Amniotic stem cell (primary cell): Measurements from ENCODE around the gene TTF2.
A peak's percentile ranks its signal among the peaks of the same experiment; 100 is the strongest.

Source experiments
- DNase-seq: peaks from one replicate; lab custom pipeline; 2025; lab: John Stamatoyannopoulos, UW

The TTF2 gene

GRCh38 chr1:117059678-117060440, at the start of gene TTF2:
Gene TTF2 (plus strand): TSS chr1:117060326. CDS start chr1:117060347, 21 bp downstream.
- DNase-seq: peak; percentile 98

- no peak for DNase-seq
Observed at GRCh38 chr1:117011334-117011733, 48.8 kb upstream of the TTF2 start.

GRCh38 chr1:117013309-117013858, 46.7 kb upstream of the TTF2 start:
- DNase-seq: no peak

- DNase-seq: no peak
Observed at GRCh38 chr1:117014209-117014608, 45.9 kb upstream of the TTF2 start.

- DNase-seq: no peak
Observed at GRCh38 chr1:117015724-117016123, 44.4 kb upstream of the TTF2 start.

- no peak for DNase-seq
Observed at GRCh38 chr1:117017062-117017461, 43.1 kb upstream of the TTF2 start.

- no peak for DNase-seq
Observed at GRCh38 chr1:117017648-117018047, 42.5 kb upstream of the TTF2 start.

- DNase-seq: no peak
Observed at GRCh38 chr1:117020526-117021156, 39.5 kb upstream of the TTF2 start.

GRCh38 chr1:117022114-117022513, 38.0 kb upstream of the TTF2 start:
- no peak for DNase-seq

GRCh38 chr1:117025568-117025967, 34.6 kb upstream of the TTF2 start:
- DNase-seq: no peak

GRCh38 chr1:117026361-117026760, 33.8 kb upstream of the TTF2 start:
- no peak for DNase-seq

- no peak for DNase-seq
Observed at GRCh38 chr1:117029685-117030084, 30.4 kb upstream of the TTF2 start.

- no peak for DNase-seq
Observed at GRCh38 chr1:117030271-117030877, 29.8 kb upstream of the TTF2 start.

- no peak for DNase-seq
Observed at GRCh38 chr1:117032266-117032665, 27.9 kb upstream of the TTF2 start.

GRCh38 chr1:117032681-117033539, 27.2 kb upstream of the TTF2 start:
- no peak for DNase-seq

- DNase-seq: no peak
Observed at GRCh38 chr1:117033772-117034171, 26.4 kb upstream of the TTF2 start.

- DNase-seq: no peak
Observed at GRCh38 chr1:117034791-117035290, 25.3 kb upstream of the TTF2 start.

- DNase-seq: no peak
Observed at GRCh38 chr1:117036018-117036461, 24.1 kb upstream of the TTF2 start.

- no peak for DNase-seq
Observed at GRCh38 chr1:117037802-117038201, 22.3 kb upstream of the TTF2 start.

GRCh38 chr1:117038236-117038635, 21.9 kb upstream of the TTF2 start:
- DNase-seq: no peak

GRCh38 chr1:117044217-117044616, 15.9 kb upstream of the TTF2 start:
- DNase-seq: no peak

- DNase-seq: no peak
Observed at GRCh38 chr1:117045644-117046043, 14.5 kb upstream of the TTF2 start.
